Lower leg skin (tissue), 4 donors: ENCODE data around the gene HDAC4. TPM values are rescaled to one million over a fixed set of nuclear protein-coding genes. Genes with fewer than 3 reads are reported as not detected.

Source experiments
- DNase-seq, 2 donors: peaks; one replicate each; pipeline ENCODE4 v3.0.0-alpha.2; 2019; ENCODE audit warnings: low spot score in 2 of 2
- H3K4me3 ChIP-seq: fragments of 200-600 bp; sonication (generic); 2 replicates; pipeline ENCODE4 v1.5.1; 2017; ENCODE audit warnings: mild to moderate bottlenecking, low read depth; ENCODE audit not compliant: poor library complexity, severe bottlenecking
- CTCF ChIP-seq, 3 donors: fragments of 450-650 bp; IDR thresholded peaks; one replicate each; pipeline ENCODE4 v1.5.1; 2016; ENCODE audit warnings: antibody characterized with exemption in 3 of 3, mild to moderate bottlenecking in 3 of 3, moderate library complexity in 2 of 3
- POLR2A ChIP-seq, 2 donors: fragments of 450-650 bp; IDR thresholded peaks; one replicate each; pipeline ENCODE4 v1.6.1; 2016 to 2017; ENCODE audit warnings: antibody characterized with exemption in 2 of 2, mild to moderate bottlenecking in 1 of 2, moderate library complexity in 1 of 2
- WGBS, 2 donors: methylation state at CpG; one replicate each; pipeline ENCODE4 v1.1.5; 2018; 5-methylcytosine and 5-hydroxymethylcytosine counted together
- intact Hi-C: fragments of 100-400 bp; cut with DNase I; formaldehyde crosslinking; loops from one replicate; pipeline ENCODE4 v1.15.0; 2023; ENCODE audit warnings: low total_unique reads
- total RNA-seq, 4 donors: library from RNA; depleted of rRNA; stranded (reverse); fragments of >200 nt; gene quantifications; one replicate each; pipeline ENCODE4 v1.1.0, GENCODE V29; 2016

The HDAC4 gene
- total RNA-seq, 4 donors from 2014 or later = 27.4 to 85.5 (median 57.9) TPM

- H3K4me3 ChIP-seq = no peak overlapping the region
- TF ChIP-seq POLR2A (IDR thresholded peaks at IDR 0.05) (no peak), CTCF (IDR thresholded peaks at IDR 0.05) (no peak)
- intact Hi-C loops = loop anchor here (10.0 kb wide), 3 partner anchors 849 to 1109 kb away; partner anchors contain the start of gene OTOS
- 67 to 68% methylated on average over 11 to 14 of the region's 15 CpGs for WGBS, 2 donors
- DNase-seq = no peak
Observed at GRCh38 chr2:239035997-239036731, 364.7 kb downstream of the HDAC4 start.

- intact Hi-C loops = loop anchor here (10.0 kb wide), 3 partner anchors 849 to 1109 kb away; partner anchors contain the start of gene OTOS
- no peak for DNase-seq
- TF ChIP-seq POLR2A (IDR thresholded peaks at IDR 0.05) = no peak
- TF ChIP-seq CTCF (IDR thresholded peaks at IDR 0.05) = no peak
- no peak overlapping the region for H3K4me3 ChIP-seq
- 29 to 42% methylated on average over 11 to 18 of the region's 29 CpGs for WGBS, 2 donors
Observed at GRCh38 chr2:239035361-239035814, 365.4 kb downstream of the HDAC4 start.

- 79 to 85% methylated on average over 13 to 19 of the region's 19 CpGs for WGBS, 2 donors
- no peak for DNase-seq
- intact Hi-C loops = loop anchor here (10.0 kb wide), 3 partner anchors 850 to 1110 kb away; partner anchors contain the start of gene OTOS
- TF ChIP-seq CTCF (IDR thresholded peaks at IDR 0.05) = no peak
- TF ChIP-seq POLR2A (IDR thresholded peaks at IDR 0.05) = no peak
- H3K4me3 ChIP-seq = no peak overlapping the region
Observed at GRCh38 chr2:239034561-239035341, 366.1 kb downstream of the HDAC4 start.

GRCh38 chr2:239033801-239034560 lies 366.8 kb downstream of the HDAC4 start:
- whole genome bisulfite sequencing, 2 donors = 67 to 79% methylated on average over 13 of the region's 13 CpGs
- DNase-seq = no peak
- TF ChIP-seq POLR2A (IDR thresholded peaks at IDR 0.05) (no peak), CTCF (IDR thresholded peaks at IDR 0.05) (no peak)
- H3K4me3 ChIP-seq = no peak overlapping the region
- intact Hi-C loops = loop anchor here (10.0 kb wide), 3 partner anchors 851 to 1111 kb away; partner anchors contain the start of gene OTOS

- no peak for DNase-seq
- 78 to 85% methylated on average over 9 of the region's 9 CpGs for WGBS, 2 donors
- TF ChIP-seq POLR2A (IDR thresholded peaks at IDR 0.05) (no peak), CTCF (IDR thresholded peaks at IDR 0.05) (no peak)
- H3K4me3 ChIP-seq = no peak overlapping the region
- intact Hi-C loops = loop anchor here (10.0 kb wide), 3 partner anchors 855 to 1115 kb away; partner anchors contain the start of gene OTOS
Observed at GRCh38 chr2:239029958-239030357, 370.9 kb downstream of the HDAC4 start.
